A673 (cell line): ENCODE results near the gene CCDC27. TPM values are rescaled to one million over a fixed set of nuclear protein-coding genes. Genes with fewer than 3 reads are reported as not detected.

Source experiments
- BruUV-seq: library from RNA; stranded (reverse); fragments of 400-500 nt; replicated peaks from 2 replicates; lab custom pipeline; 2021; lab: Mats Ljungman, UMichigan
- CTCF ChIA-PET: fragments of 300-600 bp; sonication (Branson Sonifier 250); formaldehyde crosslinking; loops from one replicate; lab custom pipeline; 2022; ENCODE audit warnings: antibody characterized with exemption; lab: Charles Lee
- POLR2A ChIA-PET: fragments of 300-600 bp; sonication (Branson Sonifier 250); formaldehyde crosslinking; loops from one replicate; lab custom pipeline; 2022; ENCODE audit warnings: antibody characterized with exemption; ENCODE audit not compliant: low non-redundant PET; lab: Charles Lee
- DNase-seq: peaks from one replicate; pipeline ENCODE4 v3.0.0-alpha.2; 2015; ENCODE audit warnings: low spot score
- H3K27ac ChIP-seq: fragments of 200-600 bp; sonication (generic); 2 replicates; pipeline ENCODE4 v1.5.1; 2016; ENCODE audit warnings: mixed run types, low read depth, mild to moderate bottlenecking, mixed read lengths, antibody characterized with exemption, low read length; ENCODE audit not compliant: poor library complexity, severe bottlenecking
- H3K27me3 ChIP-seq: fragments of 200-600 bp; sonication (generic); replicated peaks from 2 replicates; pipeline ENCODE4 v1.6.1; 2017; ENCODE audit warnings: mixed run types, low read depth, mild to moderate bottlenecking, mixed read lengths, antibody characterized with exemption, low read length; ENCODE audit not compliant: insufficient read depth, poor library complexity
- H3K36me3 ChIP-seq: fragments of 200-600 bp; sonication (generic); 2 replicates; pipeline ENCODE4 v1.6.1; 2016; ENCODE audit warnings: mixed run types, mild to moderate bottlenecking, mixed read lengths, antibody characterized with exemption, low read length; ENCODE audit not compliant: insufficient read depth, poor library complexity, severe bottlenecking
- H3K4me1 ChIP-seq: fragments of 200-600 bp; sonication (generic); 2 replicates; pipeline ENCODE4 v1.6.1; 2017; ENCODE audit warnings: mixed run types, mild to moderate bottlenecking, mixed read lengths, antibody characterized with exemption, low read length; ENCODE audit not compliant: insufficient read depth, poor library complexity, severe bottlenecking
- H3K4me3 ChIP-seq: fragments of 200-600 bp; sonication (generic); 2 replicates; pipeline ENCODE4 v1.5.1; 2016; ENCODE audit warnings: low read depth, mixed run types, mild to moderate bottlenecking, mixed read lengths, low read length; ENCODE audit not compliant: poor library complexity, severe bottlenecking
- H3K9me3 ChIP-seq: fragments of 200-600 bp; sonication (generic); 2 replicates; pipeline ENCODE4 v1.6.1; 2016; ENCODE audit warnings: mixed run types, low read depth, mild to moderate bottlenecking, mixed read lengths, antibody characterized with exemption, low read length; ENCODE audit not compliant: poor library complexity, severe bottlenecking
- CTCF ChIP-seq: fragments of 300-800, 200-600 bp; sonication (generic); conservative IDR thresholded peaks from 2 replicates; pipeline ENCODE4 v1.5.1; 2017; ENCODE audit warnings: low read depth, mild to moderate bottlenecking, antibody characterized with exemption, low read length, moderate library complexity, mixed read lengths
- EZH2 ChIP-seq: fragments of 200-600 bp; sonication (generic); IDR thresholded peaks from 2 replicates; pipeline ENCODE4 v1.6.1; 2017; ENCODE audit warnings: borderline replicate concordance, low read depth, mild to moderate bottlenecking, mixed read lengths, antibody characterized with exemption, low read length; ENCODE audit not compliant: poor library complexity, severe bottlenecking
- intact Hi-C: fragments of 100-400 bp; cut with micrococcal nuclease; formaldehyde crosslinking; loops from one replicate; pipeline ENCODE4 v1.10.0; 2022; ENCODE audit not compliant: unreplicated experiment
- total RNA-seq: library from RNA; stranded (reverse); gene quantifications from 2 replicates; pipeline ENCODE4 v1.2.3, GENCODE V29; 2021

The CCDC27 gene
- total RNA-seq, 1 experiment from 2014 or later = not detected

GRCh38 chr1:3785456-3786157 is 33.4 kb downstream of the CCDC27 start:
- BruUV-seq = no TSS peak
- Histone ChIP-seq H3K9me3 (no peaks in the 10 kb centered on the region), H3K27me3 (no peaks in the 10 kb centered on the region), H3K4me1 (no peaks in the 10 kb centered on the region), H3K36me3 (peaks cover 52% of the 10 kb centered on the region), H3K27ac (no peak overlapping the region), H3K4me3 (no peak overlapping the region)
- intact Hi-C loops = no loop called here
- ChIA-PET POLR2A (no interaction called here), CTCF (interaction anchor here (0.7 kb wide), 1 partner anchor 835 kb away, joined by 3 read pairs; no protein-coding TSS in a partner anchor)
- TF ChIP-seq EZH2 (no peak), CTCF (peak; percentile 50)
- DNase-seq = peak; percentile 36

- H3K27me3 ChIP-seq = no peaks in the 10 kb centered on the region
- no peak overlapping the region for H3K27ac ChIP-seq
- TF ChIP-seq EZH2 (no peak), CTCF (no peak)
- no TSS peak for BruUV-seq
- H3K4me1 ChIP-seq = no peaks in the 10 kb centered on the region
- no peak overlapping the region for H3K4me3 ChIP-seq
- CTCF ChIA-PET = no interaction called here
- peaks cover 42% of the 10 kb centered on the region for H3K36me3 ChIP-seq
- no peaks in the 10 kb centered on the region for H3K9me3 ChIP-seq
- intact Hi-C loops = no loop called here
- no peak for DNase-seq
- POLR2A ChIA-PET = no interaction called here
Measured at GRCh38 chr1:3786468-3787348, 34.5 kb downstream of the CCDC27 start.

GRCh38 chr1:3787349-3787715 is 35.1 kb downstream of the CCDC27 start:
- POLR2A ChIA-PET = no interaction called here
- no TSS peak for BruUV-seq
- no peaks in the 10 kb centered on the region for H3K9me3 ChIP-seq
- CTCF ChIA-PET = no interaction called here
- TF ChIP-seq EZH2 (no peak), CTCF (no peak)
- intact Hi-C loops = no loop called here
- no peak overlapping the region for H3K27ac ChIP-seq
- DNase-seq = no peak
- no peak overlapping the region for H3K4me3 ChIP-seq
- no peaks in the 10 kb centered on the region for H3K4me1 ChIP-seq
- peaks cover 38% of the 10 kb centered on the region for H3K36me3 ChIP-seq
- no peaks in the 10 kb centered on the region for H3K27me3 ChIP-seq
